SH-SY5Y (cell line): Measurements from ENCODE around the gene PLCD1.

ENCODE experiments used
- GATA2 ChIP-seq: IDR thresholded peaks from 2 replicates; pipeline ENCODE4 v1.6.1; 2011; ENCODE audit warnings: mild to moderate bottlenecking, low read depth, low read length
- GATA3 ChIP-seq: IDR thresholded peaks from 2 replicates; pipeline ENCODE4 v1.6.1; 2011; ENCODE audit warnings: low read depth, mild to moderate bottlenecking, low read length, moderate library complexity

- TF ChIP-seq GATA2 (no peak), GATA3 (no peak)
Observed at GRCh38 chr3:38002940-38003339, 26.5 kb downstream of the PLCD1 start.
